ENCODE measurements around the gene EXOC7. TPM values are rescaled to one million over a fixed set of nuclear protein-coding genes. Genes with fewer than 3 reads are reported as not detected.

EXOC7 gene
- total RNA-seq, 3 donors from 2014 or later (not counting 1 experiment from before 2014, with no cell fraction given): 130 to 149 (median 142) TPM

GRCh38 chr17:76141212-76142038 is 37.8 kb upstream of the EXOC7 start, which contains the start of gene FOXJ1:
FOXJ1 (minus strand) TSS chr17:76141245; CDS start chr17:76140395, 850 bp downstream.
- H3K27me3 Mint-ChIP-seq (ENCODE audit: low read depth in 2 of 2): peaks cover 0 to 7% of the 10 kb centered on the region in 2 donors
- H3K4me3 ChIP-seq (ENCODE audit: low read length): peak within 1 kb of the TSS; percentile 48
- H3K4me3 Mint-ChIP-seq: peak within 1 kb of the TSS; percentile 82

GRCh38 chr17:76140661-76141211 is 37.1 kb upstream of the EXOC7 start:
- 5% methylated on average over 20 of the region's 24 CpGs for WGBS (ENCODE audit: insufficient coverage)
- Mint-ChIP-seq H3K27me3 (ENCODE audit: low read depth in 2 of 2) (peaks cover 0 to 7% of the 10 kb centered on the region in 2 donors), H3K27ac (peak overlapping the region; percentile 94 to 95), H3K36me3 (no peaks in the 10 kb centered on the region), H3K4me3 (peak overlapping the region; percentile 82), H3K9me3 (no peaks in the 10 kb centered on the region), H3K4me1 (peaks cover 40 to 54% of the 10 kb centered on the region in 2 donors)
- peaks cover 18% of the 10 kb centered on the region for H3K27me3 ChIP-seq (ENCODE audit: control insufficient read depth, insufficient read depth, low read length)
- TF ChIP-seq CTCF (IDR thresholded peaks at IDR 0.05): no peak
- DNase-seq: no peak
- ATAC-seq: no peak
- intact Hi-C loops (cut with micrococcal nuclease): loop anchor here (5.0 kb wide), 1 partner anchor 127 kb away; the partner anchor contains the start of gene UBALD2
- no peaks in the 10 kb centered on the region for H3K36me3 ChIP-seq (ENCODE audit: control insufficient read depth, insufficient read depth, low read length)
- H3K4me3 ChIP-seq (ENCODE audit: low read length): peak overlapping the region; percentile 48
- H3K9me3 ChIP-seq (ENCODE audit: control insufficient read depth, insufficient read depth, low read length): no peaks in the 10 kb centered on the region
- H3K4me1 ChIP-seq (ENCODE audit: control insufficient read depth, insufficient read depth, low read length): peaks cover 57% of the 10 kb centered on the region
- H3K27ac ChIP-seq (ENCODE audit: low read length): no peak overlapping the region

More at GRCh38 chr17:76141212-76142038, 37.8 kb upstream of the EXOC7 start, which contains the start of gene FOXJ1:
- Mint-ChIP-seq H3K27ac (peak within 1 kb of the TSS; percentile 94 to 95), H3K4me1 (peaks cover 47 to 61% of the 10 kb centered on the region in 2 donors), H3K36me3 (no peaks in the 10 kb centered on the region), H3K9me3 (no peaks in the 10 kb centered on the region)
- peak; percentile 94 to 96 for DNase-seq
- intact Hi-C loops (cut with micrococcal nuclease): loop anchor here (2.0 to 5.0 kb wide), 2 partner anchors 41 to 126 kb away; partner anchors contain the start of gene UBALD2
- H3K27ac ChIP-seq (ENCODE audit: low read length): no peak within 1 kb of the TSS
- H3K4me1 ChIP-seq (ENCODE audit: control insufficient read depth, insufficient read depth, low read length): peaks cover 64% of the 10 kb centered on the region
- ATAC-seq: peak; percentile 74 to 82 (median 80)
- H3K36me3 ChIP-seq (ENCODE audit: control insufficient read depth, insufficient read depth, low read length): no peaks in the 10 kb centered on the region
- no peaks in the 10 kb centered on the region for H3K9me3 ChIP-seq (ENCODE audit: control insufficient read depth, insufficient read depth, low read length)
- no peak for TF ChIP-seq CTCF (IDR thresholded peaks at IDR 0.05)
- H3K27me3 ChIP-seq (ENCODE audit: control insufficient read depth, insufficient read depth, low read length): peaks cover 18% of the 10 kb centered on the region
- 8% methylated on average over 58 of the region's 59 CpGs for WGBS (ENCODE audit: insufficient coverage)

- peaks cover 0 to 7% of the 10 kb centered on the region in 2 donors for H3K27me3 Mint-ChIP-seq (ENCODE audit: low read depth in 2 of 2)
- Histone ChIP-seq H3K4me1 (ENCODE audit: control insufficient read depth, insufficient read depth, low read length) (peaks cover 50% of the 10 kb centered on the region), H3K27ac (ENCODE audit: low read length) (no peak overlapping the region), H3K4me3 (ENCODE audit: low read length) (no peak overlapping the region), H3K9me3 (ENCODE audit: control insufficient read depth, insufficient read depth, low read length) (no peaks in the 10 kb centered on the region), H3K36me3 (ENCODE audit: control insufficient read depth, insufficient read depth, low read length) (no peaks in the 10 kb centered on the region), H3K27me3 (ENCODE audit: control insufficient read depth, insufficient read depth, low read length) (peaks cover 18% of the 10 kb centered on the region)
- intact Hi-C loops (cut with micrococcal nuclease): loop anchor here (5.0 kb wide), 1 partner anchor 127 kb away; the partner anchor contains the start of gene UBALD2
- 20% methylated on average over 77 of the region's 78 CpGs for WGBS (ENCODE audit: insufficient coverage)
- H3K4me1 Mint-ChIP-seq: peaks cover 33 to 52% of the 10 kb centered on the region in 2 donors
- DNase-seq (peak; percentile 44 to 72), ATAC-seq (peak; percentile 43 to 69 (median 55))
- H3K36me3 Mint-ChIP-seq: no peaks in the 10 kb centered on the region
- no peaks in the 10 kb centered on the region for H3K9me3 Mint-ChIP-seq
- TF ChIP-seq CTCF (IDR thresholded peaks at IDR 0.05): peak; percentile 24
- peak overlapping the region; percentile 78 for H3K4me3 Mint-ChIP-seq
- H3K27ac Mint-ChIP-seq: peak overlapping the region in 1 of 2 donors; percentile 95
Measured at GRCh38 chr17:76139801-76140660, 36.4 kb upstream of the EXOC7 start.

Measured in natural killer cell (primary cell).